ENCODE measurements around the gene RMI2. TPM values are rescaled to one million over a fixed set of nuclear protein-coding genes. Genes with fewer than 3 reads are reported as not detected.

The RMI2 gene
- total and polyA plus RNA-seq, 9 of the 15 experiments (the other 6 are each of a cell fraction or from before 2014, with no cell fraction given) = 8.0 to 43.4 (median 32.5) TPM

- FAIRE-seq = no peak
- no peak overlapping the region for H3K4me3 ChIP-seq
- H3K27me3 ChIP-seq (ENCODE audit: control insufficient read depth in 2 of 2, insufficient read depth in 2 of 2, low read length in 2 of 2) = no peaks in the 10 kb centered on the region
- no peak for DNase-seq (ENCODE audit: extremely low read depth in 1 of 4, low spot score in 3 of 4)
- intact Hi-C loops (cut with micrococcal nuclease) = no loop called here
- POLR2A ChIA-PET = interaction anchor here (0.6 to 1.7 kb wide), 2 partner anchors 8 to 21 kb away, joined by 4 to 5 read pairs; no protein-coding TSS in a partner anchor
- BruUV-seq (replicated peaks) = no TSS peak
- in situ Hi-C loops (cut with MboI) = loop anchor here (10.0 kb wide), 1 partner anchor 237 kb away; no protein-coding TSS in a partner anchor
- peaks cover 12% of the 10 kb centered on the region for H3K79me2 ChIP-seq (ENCODE audit: control insufficient read depth, insufficient read depth, low read length)
- 34% methylated on average over 9 of the region's 9 CpGs for WGBS (ENCODE audit: insufficient coverage, low coverage, missing lambda C conversion rate)
- H3K9me3 ChIP-seq (replicated peaks; ENCODE audit: control insufficient read depth, insufficient read depth, low read depth, low read length) = no peaks in the 10 kb centered on the region
- TF ChIP-seq ZFPM2 (CRISPR knock-in tag; IDR thresholded peaks at IDR 0.05) (no peak), SRSF3 (IDR thresholded peaks at IDR 0.05; ENCODE audit: insufficient read depth, low read length) (no peak), POLR2G (IDR thresholded peaks at IDR 0.05; ENCODE audit: low read depth, low read length) (no peak), KLF13 (tag; IDR thresholded peaks at IDR 0.05; ENCODE audit: borderline replicate concordance, low read depth) (no peak), NR1H2 (CRISPR knock-in tag; IDR thresholded peaks at IDR 0.05) (no peak), E2F5 (CRISPR knock-in tag; IDR thresholded peaks at IDR 0.05) (no peak), ZKSCAN8 (CRISPR knock-in tag; IDR thresholded peaks at IDR 0.05) (no peak), FUS (optimal IDR thresholded peaks at IDR 0.05; ENCODE audit: low read depth, low read length) (no peak), ZBTB26 (CRISPR knock-in tag; IDR thresholded peaks at IDR 0.05) (no peak), SRSF9 (IDR thresholded peaks at IDR 0.05; ENCODE audit: borderline replicate concordance, low read depth, low read length) (no peak), ZNF445 (CRISPR knock-in tag; IDR thresholded peaks at IDR 0.05; ENCODE audit: low read depth) (no peak)
- peaks cover 2 to 11% of the 10 kb centered on the region in 2 experiments; a peak in 3 of 5 replicates for H3K4me1 ChIP-seq (replicated peaks in 1 of 2; ENCODE audit: control insufficient read depth in 2 of 2, insufficient read depth in 2 of 2, low read length in 2 of 2)
- ATAC-seq = no peak
- H3K4me2 ChIP-seq (ENCODE audit: insufficient read depth, low read length) = no peak overlapping the region
- no peak overlapping the region for H3K27ac ChIP-seq (ENCODE audit: extremely low read depth, low read depth, low read length)
- H2AFZ ChIP-seq (ENCODE audit: low read depth, low read length) = no peak overlapping the region
- H3K36me3 ChIP-seq (ENCODE audit: control insufficient read depth, insufficient read depth, low read length) = no peaks in the 10 kb centered on the region
- CTCF ChIA-PET (ENCODE audit: low intra/inter-chr PET ratio) = no interaction called here
- no peak overlapping the region for H3K9ac ChIP-seq (ENCODE audit: insufficient read depth in 1 of 2, low read depth in 2 of 2, low read length in 2 of 2)
- H3K9me1 ChIP-seq (ENCODE audit: control insufficient read depth, insufficient read depth, low read length) = no peaks in the 10 kb centered on the region
- no peaks in the 10 kb centered on the region for H4K20me1 ChIP-seq (replicated peaks; ENCODE audit: control insufficient read depth, insufficient read depth, low read length)
Observed at GRCh38 chr16:11341371-11341770, 3.9 kb upstream of the RMI2 start.
